Measurements from ENCODE around the gene SMTNL2. TPM values are rescaled to one million over a fixed set of nuclear protein-coding genes. Genes with fewer than 3 reads are reported as not detected.

The SMTNL2 gene
- total and polyA plus RNA-seq, 9 of the 15 experiments (the other 6 are each of a cell fraction or from before 2014, with no cell fraction given), result not detected

DNA sequence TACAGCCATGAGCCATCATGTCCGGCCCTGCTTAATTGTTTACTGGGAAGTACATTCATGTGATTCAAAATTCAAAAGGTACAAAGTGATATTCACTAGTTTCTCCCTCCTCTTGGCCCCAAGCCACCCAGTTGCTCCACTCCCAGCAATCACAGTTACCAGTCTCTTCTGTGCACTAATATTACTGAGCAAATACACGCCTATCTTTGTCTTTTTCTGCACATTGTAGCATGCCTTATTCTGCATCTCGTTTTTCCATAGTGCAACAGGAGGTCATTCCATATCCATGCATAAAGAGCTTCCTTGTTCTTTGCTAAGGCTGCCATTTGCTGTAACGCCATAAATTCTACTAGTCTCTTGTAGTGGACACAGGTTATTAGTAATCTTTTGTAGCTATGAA lies 59.3 kb downstream of the SMTNL2 start:
- no peak overlapping the region for H2AFZ ChIP-seq (ENCODE audit: low read depth, low read length)
- H3K4me2 ChIP-seq (ENCODE audit: insufficient read depth, low read length), result no peak overlapping the region
- H3K27ac ChIP-seq (ENCODE audit: extremely low read depth, low read depth, low read length), result no peak overlapping the region
- peaks cover 0 to 17% of the 10 kb centered on the region in 2 experiments; a peak in 3 of 5 replicates for H3K27me3 ChIP-seq (ENCODE audit: control insufficient read depth in 2 of 2, insufficient read depth in 2 of 2, low read length in 2 of 2)
- H3K36me3 ChIP-seq (ENCODE audit: control insufficient read depth, insufficient read depth, low read length), result no peaks in the 10 kb centered on the region
- H3K9ac ChIP-seq (ENCODE audit: insufficient read depth in 1 of 2, low read depth in 2 of 2, low read length in 2 of 2), result no peak overlapping the region
- no TSS peak for BruUV-seq (replicated peaks)
- 7% methylated on average over 4 of the region's 4 CpGs for WGBS (ENCODE audit: insufficient coverage, low coverage, missing lambda C conversion rate)
- no peaks in the 10 kb centered on the region for H4K20me1 ChIP-seq (replicated peaks; ENCODE audit: control insufficient read depth, insufficient read depth, low read length)
- no peak overlapping the region for H3K4me3 ChIP-seq
- DNase-seq (ENCODE audit: extremely low read depth in 1 of 4, low spot score in 3 of 4) (no peak), FAIRE-seq (no peak), ATAC-seq (no peak)
- POLR2A ChIA-PET, result interaction anchor here (0.6 kb wide), 1 partner anchor 28 kb away, joined by 3 read pairs; no protein-coding TSS in a partner anchor
- in situ Hi-C loops (cut with MboI) (no loop called here), intact Hi-C loops (cut with micrococcal nuclease) (no loop called here)
- H3K79me2 ChIP-seq (ENCODE audit: control insufficient read depth, insufficient read depth, low read length), result no peaks in the 10 kb centered on the region
- no peaks in the 10 kb centered on the region for H3K9me3 ChIP-seq (replicated peaks; ENCODE audit: control insufficient read depth, insufficient read depth, low read depth, low read length)
- CTCF ChIA-PET (ENCODE audit: low intra/inter-chr PET ratio), result no interaction called here
- no peaks in the 10 kb centered on the region for H3K9me1 ChIP-seq (ENCODE audit: control insufficient read depth, insufficient read depth, low read length)
- H3K4me1 ChIP-seq (replicated peaks in 1 of 2; ENCODE audit: control insufficient read depth in 2 of 2, insufficient read depth in 2 of 2, low read length in 2 of 2), result peaks cover 0 to 12% of the 10 kb centered on the region in 2 experiments; a peak in 3 of 5 replicates
- TF ChIP-seq RBM25 (IDR thresholded peaks at IDR 0.05; ENCODE audit: low read depth, low read length, severe bottlenecking) (no peak), HDAC8 (tag; IDR thresholded peaks at IDR 0.05) (no peak), SIX5 (IDR thresholded peaks at IDR 0.05; ENCODE audit: borderline replicate concordance in 1 of 2, insufficient read depth in 1 of 2, low read depth in 1 of 2, low read length in 2 of 2) (no peak), SMARCB1 (IDR thresholded peaks at IDR 0.05; ENCODE audit: insufficient read length, low read depth) (no peak), ZNF253 (CRISPR knock-in tag; conservative IDR thresholded peaks at IDR 0.05) (no peak)
- TF ChIP-seq, protein P1, sequence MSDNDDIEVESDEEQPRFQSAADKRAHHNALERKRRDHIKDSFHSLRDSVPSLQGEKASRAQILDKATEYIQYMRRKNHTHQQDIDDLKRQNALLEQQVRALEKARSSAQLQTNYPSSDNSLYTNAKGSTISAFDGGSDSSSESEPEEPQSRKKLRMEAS (CRISPR knock-in tag; IDR thresholded peaks at IDR 0.05), result no peak
